Measurements from ENCODE around the gene TMEM43.

TMEM43 gene

DNA sequence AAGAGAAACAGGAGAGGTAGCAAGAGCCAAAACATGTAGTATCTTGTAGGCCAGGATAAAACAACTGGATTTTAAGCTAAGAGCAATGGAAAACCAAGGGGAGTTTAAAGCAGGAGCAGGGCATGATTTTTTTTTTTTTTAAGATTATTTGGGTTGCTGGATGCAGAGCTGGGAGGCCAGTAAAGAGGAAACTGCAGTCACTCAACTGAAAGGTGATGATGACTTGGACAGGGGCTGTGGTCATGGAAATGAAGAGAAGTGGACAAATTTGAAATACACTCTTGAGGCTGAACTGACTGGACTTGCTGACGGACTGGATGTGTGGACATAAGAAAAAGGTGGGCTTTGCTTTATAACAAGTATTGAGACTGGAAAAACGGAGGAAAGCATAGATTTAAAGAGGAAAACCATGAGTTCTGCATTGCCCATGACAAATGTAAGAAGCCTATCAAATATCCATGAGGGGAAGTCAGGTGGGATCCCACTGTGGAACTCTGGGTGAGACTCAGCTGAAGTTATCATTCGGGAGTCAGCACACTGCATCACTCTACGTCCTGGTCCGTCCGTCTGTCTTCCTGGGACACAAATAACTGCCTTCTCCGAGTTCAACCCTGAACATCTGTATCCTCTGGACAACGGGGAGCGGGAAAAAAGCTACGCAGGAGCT lies 52.9 kb downstream of the TMEM43 start:
- no peak for DNase-seq (ENCODE audit: low read depth in 3 of 3)

DNA sequence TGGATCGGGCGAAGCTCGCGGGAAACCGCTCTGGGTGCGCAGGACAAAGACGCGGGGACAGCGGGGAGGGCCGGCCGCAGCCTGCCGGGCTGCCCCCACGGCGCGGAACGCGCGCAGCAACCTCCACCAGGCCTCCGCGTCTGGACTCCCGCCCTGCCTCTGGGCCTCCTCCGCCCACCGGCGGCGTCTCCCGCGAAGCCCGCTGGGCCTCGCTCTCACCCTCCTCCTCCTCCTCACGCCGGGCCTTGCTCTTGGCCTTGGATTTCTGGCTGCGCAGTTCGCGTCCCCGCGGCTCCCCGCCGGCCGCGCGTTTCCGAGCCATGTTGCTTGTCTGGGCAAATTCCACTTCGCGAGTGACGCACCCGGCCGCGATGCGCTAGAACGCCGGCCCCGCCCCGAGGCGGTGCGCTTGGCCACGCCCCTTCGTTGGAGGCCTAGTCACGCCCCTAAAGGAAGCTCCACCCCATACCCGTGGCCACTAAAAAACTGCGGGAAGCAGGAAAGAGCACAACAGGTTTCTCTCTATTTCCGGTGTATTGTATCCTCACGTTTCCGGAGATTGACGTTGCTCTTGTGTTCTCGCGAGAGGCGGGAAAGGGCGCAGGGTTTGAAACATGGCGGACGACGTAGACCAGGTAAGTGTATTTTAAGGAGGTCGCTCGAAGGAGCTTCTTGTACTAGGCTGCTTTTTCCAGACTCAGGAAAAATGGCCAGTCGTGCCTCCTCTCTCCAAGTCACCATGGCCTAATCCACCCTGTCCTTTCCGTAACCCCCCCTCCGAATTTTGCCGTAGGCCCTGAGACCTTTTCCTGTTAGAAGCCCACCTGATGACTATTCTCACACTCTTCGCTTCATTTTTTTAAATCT lies 53.6 kb downstream of the TMEM43 start, which contains the start of the genes LSM3 and XPC:
LSM3 (plus strand) TSS at position 571 of the 867 bp plus-strand sequence; CDS start at position 615, 44 bp downstream.
XPC (minus strand) TSS at position 355 of the 867 bp plus-strand sequence; CDS start at position 322, 33 bp downstream.
- peak; percentile 93 to 97 (median 95) for DNase-seq (ENCODE audit: low read depth in 3 of 3)

DNA sequence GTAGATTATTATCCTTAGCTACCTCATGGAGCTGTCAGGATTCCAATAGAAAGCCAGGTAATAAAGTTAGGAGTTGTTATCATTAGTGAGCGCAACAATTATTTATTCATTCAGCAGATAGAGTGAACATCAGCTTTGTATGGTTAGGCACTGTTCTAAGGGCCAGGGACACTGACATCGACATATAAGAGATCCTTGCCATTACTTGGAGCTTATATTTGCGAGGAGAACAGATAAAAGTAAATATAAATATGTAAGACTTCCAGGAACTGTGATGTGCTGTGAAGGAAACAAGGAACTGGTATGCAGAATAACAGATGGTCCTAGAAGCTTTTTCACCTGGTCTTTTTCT lies 54.2 kb downstream of the TMEM43 start:
- DNase-seq (ENCODE audit: low read depth in 3 of 3), result no peak

DNA sequence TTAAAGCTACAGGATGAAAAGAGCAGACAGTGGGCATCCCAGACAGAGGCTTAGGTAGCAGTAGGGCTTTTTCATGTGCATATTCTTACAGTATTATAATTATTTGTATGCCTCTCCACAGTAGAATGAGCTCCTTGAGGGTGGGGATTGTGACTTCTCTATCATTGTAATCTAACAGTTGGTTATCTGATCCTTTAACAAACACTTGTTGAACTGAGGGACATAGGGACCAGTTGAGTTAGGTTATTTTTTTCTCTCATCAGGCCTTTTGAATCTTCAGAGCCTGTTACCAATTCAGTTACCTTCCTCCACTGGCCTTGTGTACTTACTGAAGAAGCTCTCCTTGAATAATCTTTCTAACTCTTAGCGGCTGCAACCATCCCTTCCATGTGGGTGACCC lies 54.9 kb downstream of the TMEM43 start:
- no peak for DNase-seq (ENCODE audit: low read depth in 3 of 3)

DNA sequence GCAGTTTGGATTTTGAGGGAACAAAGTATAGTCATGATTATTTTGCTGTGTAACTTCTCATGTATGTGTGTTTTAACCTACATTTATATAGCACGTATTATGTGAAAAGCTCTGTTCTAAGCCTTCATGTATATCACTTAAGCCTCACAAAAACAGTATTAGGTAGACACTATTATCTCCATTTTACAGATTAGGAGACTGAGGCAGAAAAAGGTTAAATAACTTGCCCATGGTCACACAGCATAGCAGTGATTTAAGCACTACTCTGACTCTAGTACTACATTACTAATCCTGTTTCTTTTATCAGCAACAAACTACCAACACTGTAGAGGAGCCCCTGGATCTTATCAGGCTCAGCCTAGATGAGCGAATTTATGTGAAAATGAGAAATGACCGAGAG lies 56.4 kb downstream of the TMEM43 start:
- no peak for DNase-seq (ENCODE audit: low read depth in 3 of 3)

DNA sequence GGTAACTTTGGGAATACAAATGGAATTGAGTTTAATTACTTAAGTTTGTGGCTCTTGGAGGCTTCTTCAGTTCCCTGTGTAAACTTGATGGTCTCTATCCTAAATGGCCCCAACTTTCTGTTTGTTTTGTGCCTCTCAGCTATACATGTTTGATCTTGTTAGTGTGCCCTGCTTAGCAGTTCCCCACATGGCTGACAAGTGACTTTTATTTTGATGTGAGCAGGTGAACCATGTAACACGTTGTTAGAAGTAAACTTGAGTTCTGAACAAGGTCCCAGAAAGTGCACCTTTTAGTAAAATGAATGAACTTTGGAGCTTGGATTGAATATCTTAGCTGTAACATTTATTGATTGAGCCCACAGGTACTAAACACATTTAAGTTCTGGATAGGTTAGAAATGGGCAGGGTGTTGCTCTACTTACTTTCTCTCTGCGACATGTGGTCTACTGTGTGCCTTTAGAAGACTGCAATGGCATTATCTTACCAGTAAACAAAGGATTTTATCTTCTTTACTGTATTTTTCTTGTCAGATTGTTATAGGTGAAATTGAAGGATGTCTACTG lies 58.2 kb downstream of the TMEM43 start:
- DNase-seq (ENCODE audit: low read depth in 3 of 3), result no peak

DNA sequence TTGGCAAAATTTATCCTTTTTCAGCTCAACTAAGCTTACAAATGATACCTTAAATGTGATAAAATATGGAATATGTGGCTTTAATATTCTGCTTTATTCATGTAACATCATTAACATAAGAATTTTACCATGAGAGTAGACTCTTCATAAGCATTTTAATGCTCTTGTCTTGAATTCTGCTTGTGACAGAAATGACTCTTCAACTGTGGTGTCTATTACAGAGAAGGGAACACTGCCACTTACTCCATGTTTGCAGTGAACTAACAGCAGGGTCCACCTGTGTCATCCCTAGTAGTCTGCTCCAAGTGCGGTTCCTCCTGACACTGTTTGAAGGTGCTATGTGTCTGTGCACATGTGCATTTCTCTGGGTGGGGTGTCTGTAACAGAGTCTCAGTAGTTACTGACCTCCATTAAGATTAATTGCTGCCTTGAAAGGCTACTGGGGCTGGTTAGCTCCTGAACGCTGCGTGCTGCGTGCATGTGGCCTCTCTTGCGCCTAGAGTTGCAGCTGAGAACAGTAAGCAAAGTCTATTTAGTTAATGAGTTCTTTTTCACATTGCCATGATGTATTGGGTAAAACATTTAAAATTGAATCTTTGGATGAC lies 62.1 kb downstream of the TMEM43 start:
- DNase-seq (ENCODE audit: low read depth in 3 of 3), result no peak

DNA sequence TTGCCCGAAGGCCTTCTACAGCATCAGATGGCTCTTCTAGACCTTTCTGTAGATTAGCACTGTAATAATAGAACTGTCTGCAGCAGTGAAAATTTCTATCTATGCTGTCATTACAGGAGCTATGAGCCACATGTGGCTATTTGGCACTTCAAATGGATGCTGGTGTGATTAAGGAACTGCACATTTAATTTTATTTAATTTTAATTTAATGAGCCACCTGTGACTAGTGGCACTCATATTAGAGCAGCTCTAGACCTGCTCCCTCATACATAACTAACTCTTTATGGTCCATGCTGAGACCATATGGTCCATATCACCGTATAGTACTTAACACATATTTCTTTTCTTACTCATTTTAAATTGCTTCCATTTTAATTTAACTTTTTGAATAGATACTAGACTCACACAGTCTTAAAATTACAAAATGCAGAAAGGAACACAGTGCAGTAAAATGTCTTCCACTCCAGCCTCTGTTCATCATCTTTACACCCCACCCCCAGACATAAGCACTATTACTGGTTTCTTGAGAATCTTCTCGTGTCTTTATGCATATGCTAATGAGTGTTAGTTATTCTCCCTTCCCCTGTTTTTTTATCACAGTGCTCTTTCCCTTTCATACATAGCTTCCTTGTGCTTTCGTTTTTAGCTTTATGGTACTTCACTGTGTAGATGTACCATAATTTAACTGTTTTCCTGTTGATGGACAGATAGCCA lies 63.3 kb downstream of the TMEM43 start:
- no peak for DNase-seq (ENCODE audit: low read depth in 3 of 3)

Data from stimulated activated CD4-positive, alpha-beta T cell treated with anti-CD3 and anti-CD28 coated beads, TNF-alpha, amount 100 ng/mL, for 24 hours (primary cell).